HUES64 (cell line): ENCODE data around the gene ACKR2. TPM values are rescaled to one million over a fixed set of nuclear protein-coding genes. Genes with fewer than 3 reads are reported as not detected.
A peak's percentile ranks its signal among the peaks of the same experiment; 100 is the strongest.

Experiments
- H3K27ac ChIP-seq: 2 replicates; pipeline ENCODE4 v1.7.0; 2013; ENCODE audit warnings: low read depth, low read length, inconsistent platforms
- H3K27me3 ChIP-seq: 2 replicates; pipeline ENCODE4 v1.6.1; 2013; ENCODE audit warnings: mild to moderate bottlenecking, low read length; ENCODE audit not compliant: insufficient read depth
- H3K36me3 ChIP-seq: 2 replicates; pipeline ENCODE4 v1.6.1; 2013; ENCODE audit warnings: mild to moderate bottlenecking, low read length; ENCODE audit not compliant: insufficient read depth
- H3K4me1 ChIP-seq: 2 replicates; pipeline ENCODE4 v1.6.1; 2013; ENCODE audit warnings: mild to moderate bottlenecking, low read length, moderate library complexity; ENCODE audit not compliant: insufficient read depth
- H3K4me3 ChIP-seq: 2 replicates; pipeline ENCODE4 v1.5.1; 2013; ENCODE audit warnings: mild to moderate bottlenecking, low read length, moderate library complexity
- H3K9ac ChIP-seq: 2 replicates; pipeline ENCODE4 v1.6.1; 2013; ENCODE audit warnings: mild to moderate bottlenecking, low read depth, low read length
- H3K9me3 ChIP-seq: 2 replicates; pipeline ENCODE4 v1.6.1; 2013; ENCODE audit warnings: low read depth, low read length; ENCODE audit not compliant: insufficient read depth
- WGBS: fragments of 150-250, 120-280 bp; methylation state at CpG from one replicate; pipeline ENCODE4 v1.1.7; 2013; ENCODE audit warnings: missing lambda C conversion rate; 5-methylcytosine and 5-hydroxymethylcytosine counted together
- polyA plus RNA-seq, 2 experiments: library from polyadenylated mRNA; stranded (reverse); fragments of 50-300 nt; gene quantifications; one replicate each; pipeline ENCODE4 v1.2.3, GENCODE V29; 2013

ACKR2 gene
- not detected for polyA plus RNA-seq (2013, experiment 1 of 2)
- polyA plus RNA-seq (2013, experiment 2 of 2): 0.25 TPM

GRCh38 chr3:42809202-42809601 lies at the start of gene ACKR2:
Gene ACKR2, plus strand, starts transcription at chr3:42809445. Its CDS starts 55,058 bp downstream, at chr3:42864503.
- H3K36me3 ChIP-seq: no peaks in the 10 kb centered on the region
- H3K9ac ChIP-seq: no peak within 1 kb of the TSS
- H3K27me3 ChIP-seq: peaks cover 20% of the 10 kb centered on the region
- no peak within 1 kb of the TSS for H3K27ac ChIP-seq
- no peaks in the 10 kb centered on the region for H3K9me3 ChIP-seq
- H3K4me3 ChIP-seq: no peak within 1 kb of the TSS
- 91% methylated on average over 5 of the region's 5 CpGs for WGBS
- peaks cover 5% of the 10 kb centered on the region; the same call in 1 of the 2 replicates for H3K4me1 ChIP-seq

DNA sequence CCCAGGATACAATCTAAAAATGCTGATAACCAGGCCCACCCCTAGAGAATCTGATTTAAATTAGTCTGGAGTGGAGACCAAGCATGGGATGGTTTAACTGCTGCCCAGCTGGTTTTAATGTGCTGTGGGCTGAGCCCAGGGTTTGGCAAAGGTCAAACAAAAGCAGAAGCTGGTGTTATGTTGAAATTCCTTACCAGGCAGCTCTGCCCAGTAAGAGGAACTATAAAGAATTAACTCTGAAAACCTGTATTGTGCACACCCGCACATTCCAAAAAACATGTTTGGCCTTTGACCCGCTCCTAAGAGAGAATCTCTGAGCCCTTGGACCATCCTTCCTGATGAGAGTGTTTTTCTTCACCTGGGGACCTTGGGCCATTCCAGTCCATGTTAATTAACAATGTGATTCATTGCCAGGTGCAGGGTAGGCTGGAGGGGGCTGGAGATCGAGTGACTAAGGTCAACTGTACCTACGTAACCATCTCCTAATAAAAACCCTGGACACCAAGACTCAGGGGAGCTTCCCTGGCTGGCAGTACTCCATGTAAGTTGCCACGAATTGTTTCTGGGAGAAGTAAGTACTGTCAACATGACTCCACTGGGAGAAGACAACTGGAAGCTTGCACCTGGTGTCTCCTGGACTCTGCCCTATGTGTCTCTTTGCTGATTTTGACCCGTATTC lies 47.1 kb upstream of the ACKR2 start:
- Histone ChIP-seq H3K36me3 (no peaks in the 10 kb centered on the region), H3K27ac (no peak overlapping the region), H3K9me3 (no peaks in the 10 kb centered on the region), H3K4me3 (no peak overlapping the region), H3K27me3 (no peaks in the 10 kb centered on the region), H3K4me1 (peaks cover 11% of the 10 kb centered on the region; the same call in 1 of the 2 replicates), H3K9ac (no peak overlapping the region)
- 97% methylated on average over 6 of the region's 6 CpGs for whole genome bisulfite sequencing

- Histone ChIP-seq H3K9ac (no peak overlapping the region), H3K4me1 (peaks cover 11% of the 10 kb centered on the region; the same call in 1 of the 2 replicates), H3K4me3 (no peak overlapping the region), H3K27me3 (no peaks in the 10 kb centered on the region), H3K9me3 (no peaks in the 10 kb centered on the region), H3K36me3 (no peaks in the 10 kb centered on the region), H3K27ac (no peak overlapping the region)
- 91% methylated on average over 2 of the region's 2 CpGs for WGBS
Observed at GRCh38 chr3:42763021-42763420, 46.2 kb upstream of the ACKR2 start.

GRCh38 chr3:42764115-42764514 lies 45.1 kb upstream of the ACKR2 start:
- Histone ChIP-seq H3K9me3 (no peaks in the 10 kb centered on the region), H3K36me3 (no peaks in the 10 kb centered on the region), H3K27ac (peak overlapping the region; percentile 37; the same call in 1 of the 2 replicates), H3K4me1 (peaks cover 11% of the 10 kb centered on the region; the same call in 1 of the 2 replicates), H3K9ac (no peak overlapping the region), H3K27me3 (no peaks in the 10 kb centered on the region), H3K4me3 (no peak overlapping the region)
- WGBS: 88% methylated on average over 3 of the region's 3 CpGs

DNA sequence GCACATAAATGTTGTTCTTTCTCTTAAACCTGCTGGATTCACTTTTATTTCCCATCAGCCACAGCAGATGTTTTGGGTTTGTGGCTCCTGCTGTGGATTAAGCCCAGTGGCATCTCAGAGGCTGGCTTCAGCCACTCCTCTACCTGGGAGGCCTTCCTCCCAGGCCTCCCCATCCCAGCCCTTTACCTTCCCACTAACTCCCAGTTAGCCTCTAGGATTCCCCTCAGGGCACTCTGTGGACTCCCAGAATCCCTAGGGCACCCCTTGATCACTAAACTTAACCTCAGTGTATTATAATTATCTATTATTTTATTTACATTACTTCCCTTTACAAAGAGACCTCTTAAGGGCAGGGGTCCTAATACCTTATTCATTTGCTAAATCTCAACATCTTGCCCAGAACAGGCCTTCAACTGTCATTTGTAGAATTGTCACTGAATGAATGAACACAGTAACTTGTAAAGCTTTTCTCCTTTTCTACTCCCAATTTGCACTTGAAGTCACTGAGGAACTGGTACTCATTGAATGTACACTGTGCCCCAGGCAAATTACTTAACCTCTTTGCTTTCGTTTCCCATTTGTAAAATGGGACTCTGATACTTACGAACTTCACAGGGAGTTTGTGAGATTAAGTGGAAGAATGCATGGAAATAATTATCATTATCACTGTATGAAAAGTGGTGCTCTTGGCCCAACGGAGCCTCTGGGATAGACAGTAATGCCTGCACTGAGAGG lies 44.5 kb upstream of the ACKR2 start:
- no peak overlapping the region for H3K9ac ChIP-seq
- no peaks in the 10 kb centered on the region for H3K36me3 ChIP-seq
- H3K9me3 ChIP-seq: no peaks in the 10 kb centered on the region
- no peak overlapping the region for H3K4me3 ChIP-seq
- H3K27me3 ChIP-seq: no peaks in the 10 kb centered on the region
- H3K4me1 ChIP-seq: peaks cover 11% of the 10 kb centered on the region; the same call in 1 of the 2 replicates
- peak overlapping the region; percentile 37; the same call in 1 of the 2 replicates for H3K27ac ChIP-seq
- 78% methylated on average over 3 of the region's 3 CpGs for WGBS

DNA sequence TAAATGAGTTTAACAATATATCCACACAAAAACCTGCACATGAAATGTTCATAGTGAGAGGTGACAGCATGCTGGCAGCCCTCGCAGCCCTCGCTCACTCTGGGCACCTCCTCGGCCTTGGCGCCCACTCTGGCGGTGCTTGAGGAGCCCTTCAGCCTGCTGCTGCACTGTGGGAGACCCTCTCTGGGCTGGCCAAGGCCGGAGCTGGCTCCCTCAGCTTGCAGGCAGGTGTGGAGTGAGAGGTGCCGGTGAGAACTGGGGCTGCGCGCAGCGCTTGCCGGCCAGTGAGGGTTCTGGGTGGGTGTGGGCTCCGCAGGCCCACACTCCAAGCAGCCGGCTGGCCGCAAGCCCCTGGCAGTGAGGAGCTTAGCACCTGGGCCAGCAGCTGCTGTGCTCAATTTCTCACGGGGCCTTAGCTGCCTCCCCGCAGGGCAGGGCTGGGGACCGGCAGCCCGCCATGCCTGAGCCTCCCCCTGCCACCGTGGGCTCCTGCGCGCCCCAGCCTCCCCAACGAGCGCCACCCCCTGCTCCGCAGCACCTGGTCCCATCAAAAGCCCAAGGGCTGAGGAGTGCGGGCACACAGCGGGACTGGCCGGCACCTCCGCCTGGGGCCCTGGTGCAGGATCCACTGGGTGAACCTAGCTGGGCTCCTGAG lies 39.6 kb upstream of the ACKR2 start:
- Histone ChIP-seq H3K27ac (no peak overlapping the region), H3K9me3 (no peaks in the 10 kb centered on the region), H3K4me3 (no peak overlapping the region), H3K36me3 (no peaks in the 10 kb centered on the region), H3K9ac (no peak overlapping the region), H3K4me1 (peaks cover 8% of the 10 kb centered on the region; the same call in 1 of the 2 replicates), H3K27me3 (peaks cover 12% of the 10 kb centered on the region)
- 94% methylated on average over 28 of the region's 28 CpGs for WGBS

GRCh38 chr3:42771271-42771670 lies 38.0 kb upstream of the ACKR2 start:
- no peaks in the 10 kb centered on the region for H3K36me3 ChIP-seq
- H3K4me3 ChIP-seq: no peak overlapping the region
- WGBS: 87% methylated on average over 1 of the region's 1 CpG
- H3K9ac ChIP-seq: no peak overlapping the region
- H3K27me3 ChIP-seq: peaks cover 12% of the 10 kb centered on the region
- 0 out of 2 replicates have a peak, but pooled peaks cover 3% of the 10 kb centered on the region for H3K4me1 ChIP-seq
- H3K27ac ChIP-seq: no peak overlapping the region
- H3K9me3 ChIP-seq: no peaks in the 10 kb centered on the region

DNA sequence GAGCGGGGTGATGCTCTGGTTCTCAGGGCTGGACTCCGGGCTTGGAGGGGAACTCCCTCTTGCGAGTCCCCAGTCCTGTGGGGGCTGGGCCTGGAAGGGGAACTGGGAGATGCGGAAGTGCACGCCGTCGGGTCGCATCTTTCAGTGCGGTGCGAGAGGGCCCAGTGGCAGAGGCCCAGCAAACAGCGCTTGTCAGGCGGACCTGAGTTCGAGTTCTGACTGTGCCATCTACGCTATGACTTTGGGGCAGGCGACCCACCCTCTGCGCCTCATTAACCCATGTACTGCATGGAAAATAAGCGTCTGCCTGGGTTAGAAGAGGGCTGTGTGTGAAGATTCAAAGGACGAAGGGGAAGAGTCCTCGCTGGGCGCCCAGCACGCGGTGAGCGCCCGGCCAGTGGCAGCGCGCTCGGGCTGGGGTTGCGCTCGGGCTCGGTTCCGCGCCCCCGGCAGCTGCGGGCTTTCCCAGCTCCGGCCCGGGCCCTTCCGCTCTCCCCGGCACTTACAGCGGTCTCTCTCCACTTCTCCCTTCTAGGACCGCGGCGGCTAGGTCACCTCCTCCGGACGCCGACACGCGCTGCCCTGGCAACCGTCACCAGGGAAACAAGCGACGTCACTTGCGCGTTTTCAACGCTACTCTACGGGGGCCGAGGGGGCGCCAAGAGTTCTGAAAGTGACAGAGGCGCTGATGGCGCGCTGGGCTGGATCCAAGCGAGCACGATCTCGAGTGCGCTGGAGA lies 36.4 kb upstream of the ACKR2 start, which contains the start of gene CCDC13:
TSS of gene CCDC13 (minus strand) at position 584 of the 739 bp plus-strand sequence. CDS start 14,908 bp downstream, outside the sequence.
- peak within 1 kb of the TSS; percentile 38 for H3K9ac ChIP-seq
- no peak within 1 kb of the TSS for H3K27ac ChIP-seq
- 3% methylated on average over 62 of the region's 63 CpGs for WGBS

DNA sequence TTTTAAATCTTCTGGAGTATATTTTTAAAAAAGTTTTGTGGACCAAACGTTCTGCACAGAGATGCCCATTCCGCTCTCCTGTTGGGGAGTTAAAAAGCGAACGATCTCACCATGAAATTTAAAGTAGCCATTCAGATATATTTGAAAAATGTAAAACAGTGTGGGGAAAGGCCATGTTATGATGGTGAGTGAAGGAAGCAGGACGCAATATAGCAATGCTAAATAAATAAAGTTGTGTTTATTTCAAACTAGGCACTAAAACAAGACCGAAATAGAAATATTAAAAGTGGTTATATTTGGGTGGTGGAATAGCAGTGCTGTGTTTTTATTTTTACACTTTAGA lies 35.9 kb upstream of the ACKR2 start:
- no peak overlapping the region for H3K27ac ChIP-seq
- peak overlapping the region; percentile 38 for H3K9ac ChIP-seq
- no peaks in the 10 kb centered on the region for H3K36me3 ChIP-seq
- peak overlapping the region; percentile 62 for H3K4me3 ChIP-seq
- no peaks in the 10 kb centered on the region for H3K9me3 ChIP-seq
- H3K4me1 ChIP-seq: 0 out of 2 replicates have a peak, but pooled peaks cover 3% of the 10 kb centered on the region
- WGBS: 24% methylated on average over 6 of the region's 6 CpGs
- H3K27me3 ChIP-seq: peaks cover 12% of the 10 kb centered on the region

More for the DNA sequence above, 36.4 kb upstream of the ACKR2 start, which contains the start of gene CCDC13:
- Histone ChIP-seq H3K27me3 (peaks cover 12% of the 10 kb centered on the region), H3K4me1 (0 out of 2 replicates have a peak, but pooled peaks cover 3% of the 10 kb centered on the region), H3K36me3 (no peaks in the 10 kb centered on the region), H3K4me3 (peak within 1 kb of the TSS; percentile 62), H3K9me3 (no peaks in the 10 kb centered on the region)

DNA sequence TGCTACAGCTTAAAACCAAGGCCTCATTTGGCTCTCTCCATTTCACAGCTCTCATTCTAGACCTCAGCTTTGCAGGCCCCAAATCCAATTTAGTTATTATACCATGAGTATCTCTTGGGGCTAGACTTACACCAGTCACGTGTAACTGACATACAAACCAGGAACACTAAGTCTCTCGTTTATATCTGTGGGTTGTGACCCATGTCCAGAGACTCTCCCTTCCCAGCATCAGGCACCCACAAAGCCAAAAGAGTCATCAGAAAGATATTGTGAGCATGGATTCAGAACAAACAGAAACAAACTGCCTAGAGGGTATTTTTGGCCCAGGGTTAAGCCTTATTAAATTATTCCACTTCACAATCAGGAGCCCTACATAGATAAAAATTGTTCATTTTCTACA lies 30.6 kb upstream of the ACKR2 start:
- Histone ChIP-seq H3K9me3 (no peaks in the 10 kb centered on the region), H3K27me3 (no peaks in the 10 kb centered on the region), H3K4me1 (peaks cover 2% of the 10 kb centered on the region; the same call in 1 of the 2 replicates), H3K36me3 (peaks cover 10% of the 10 kb centered on the region), H3K9ac (no peak overlapping the region), H3K27ac (no peak overlapping the region), H3K4me3 (no peak overlapping the region)
- WGBS: 88% methylated on average over 2 of the region's 2 CpGs
